GM19397 (cell line): ENCODE results near the gene ABCA4.
"Not testable (repeated sequence)": the region's sequence is repeated elsewhere in the genome, so short reads cannot be mapped to it uniquely, and the experiment has no call there.

Experiments used
- ATAC-seq: cut with Tn5 transposase; IDR thresholded peaks from one replicate; pipeline ENCODE4 v1.9.1; 2021; ENCODE audit warnings: mild to moderate bottlenecking, moderate library complexity; ENCODE audit not compliant: unreplicated experiment

Gene ABCA4

DNA sequence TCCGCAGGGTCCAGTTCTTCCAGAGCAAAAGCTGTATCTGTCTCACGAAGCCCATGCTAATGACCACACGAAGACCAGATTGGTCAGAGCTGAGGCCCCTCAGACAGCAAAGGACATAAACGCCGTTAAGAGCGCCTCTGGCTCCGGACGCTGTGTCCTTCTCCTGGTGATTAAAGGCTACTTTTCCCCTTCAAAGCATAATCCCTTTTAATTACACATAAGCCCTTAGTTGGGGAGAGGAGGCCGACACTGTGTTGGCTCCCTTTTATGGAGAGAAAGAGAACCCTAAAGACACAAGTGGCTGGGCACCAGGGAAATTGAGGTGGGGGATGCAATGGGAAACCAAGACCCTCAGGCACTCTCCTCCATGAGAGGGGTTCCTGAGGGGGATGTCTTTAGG, at the start of gene ABCA4:
Gene ABCA4 (minus strand): TSS at position 158 of the 400 bp plus-strand sequence. CDS start 103 bp downstream, at position 55.
- ATAC-seq: no peak

DNA sequence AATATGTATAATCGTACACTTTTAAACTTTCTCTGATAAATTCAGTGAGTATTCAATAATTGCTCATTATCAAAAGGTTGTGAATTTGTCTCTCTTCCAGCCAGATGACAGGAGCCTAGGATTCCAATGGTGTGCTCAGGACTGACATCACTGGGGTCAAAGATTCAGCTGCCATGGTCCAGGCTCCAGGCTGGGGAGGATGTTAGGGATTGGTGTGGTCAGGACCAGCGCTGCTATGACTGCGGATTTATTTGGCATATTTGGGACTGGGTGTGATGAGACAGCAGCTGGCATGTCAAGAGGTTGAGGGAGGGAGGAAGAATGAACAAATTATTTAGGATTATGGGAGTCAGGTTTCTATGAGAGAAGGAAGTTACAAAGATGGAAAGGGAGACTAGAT, 48.2 kb upstream of the ABCA4 start:
- ATAC-seq: no peak

DNA sequence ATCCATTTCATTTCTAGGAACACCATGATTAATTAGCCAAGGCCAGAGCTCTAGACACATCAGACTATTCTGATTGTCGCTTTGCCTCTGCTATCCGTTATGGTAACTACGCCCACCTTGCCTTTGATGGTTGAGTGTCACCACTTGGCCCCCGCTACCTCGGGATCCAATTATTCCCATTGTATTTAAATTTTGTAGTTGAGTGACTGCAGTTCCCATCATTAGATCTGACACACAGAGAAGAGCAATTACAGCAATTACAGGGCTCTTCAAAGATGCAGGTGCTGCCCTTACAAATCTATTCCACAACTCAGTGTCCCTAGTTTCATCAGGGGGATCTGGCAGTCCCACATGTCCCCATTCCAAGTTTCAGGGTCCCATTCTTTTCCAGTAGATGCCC, 44.9 kb upstream of the ABCA4 start:
- no peak for ATAC-seq

DNA sequence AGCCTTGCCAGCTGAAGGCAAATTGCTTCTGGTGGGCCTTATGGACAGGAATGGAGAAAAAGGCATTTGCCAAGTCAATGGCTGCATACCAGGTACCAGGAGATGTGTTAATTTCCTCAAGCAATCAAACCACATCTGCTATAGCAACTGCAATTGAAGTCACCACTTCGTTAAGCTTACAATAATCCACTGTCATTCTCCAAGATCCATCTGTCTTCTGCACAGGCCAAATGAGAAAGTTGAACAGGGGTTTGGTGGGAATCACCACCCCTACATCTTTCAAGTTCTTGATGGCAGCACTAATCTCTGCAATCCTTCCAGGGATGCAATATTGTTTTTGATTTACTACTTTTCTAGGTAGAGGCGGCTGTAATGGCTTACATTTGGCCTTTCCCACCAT, 43.9 kb upstream of the ABCA4 start:
- ATAC-seq: not testable (repeated sequence)

DNA sequence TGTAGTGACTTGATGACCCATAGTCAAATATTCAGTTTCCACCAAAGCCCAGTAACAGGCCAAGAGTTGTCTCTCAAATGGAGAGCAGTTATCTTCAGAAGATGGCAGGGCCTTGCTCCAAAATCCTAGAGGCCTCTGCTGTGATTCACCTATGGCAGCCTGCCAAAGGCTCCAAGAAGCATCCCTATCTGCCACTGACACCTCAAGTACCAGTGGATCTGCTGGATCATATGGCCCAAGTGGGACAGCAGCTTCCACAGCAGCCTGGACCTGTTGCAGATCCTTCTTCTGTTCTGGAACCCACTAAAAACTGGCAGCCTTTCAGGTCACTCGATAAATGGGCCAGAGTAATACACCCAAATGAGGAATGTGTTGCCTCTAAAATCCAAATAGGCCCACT, 43.2 kb upstream of the ABCA4 start:
- ATAC-seq: not testable (repeated sequence)

DNA sequence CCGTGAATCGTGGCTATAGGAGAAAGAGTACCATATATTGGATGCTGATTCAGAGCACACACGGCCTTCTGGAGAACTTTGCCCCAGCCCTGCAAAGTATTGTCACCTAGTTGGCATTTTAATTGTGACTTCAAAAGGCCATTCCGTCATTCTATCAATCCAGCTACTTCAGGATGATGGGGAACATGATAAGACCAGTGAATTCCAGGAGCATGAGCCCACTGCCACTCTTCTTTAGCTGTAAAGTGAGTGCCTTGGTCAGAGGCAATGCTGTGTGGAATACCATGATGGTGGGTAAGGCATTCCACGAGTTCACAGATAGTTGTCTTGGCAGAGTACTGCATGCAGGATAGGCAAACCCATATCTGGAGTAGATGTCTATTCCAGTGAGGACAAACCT, 42.3 kb upstream of the ABCA4 start:
- ATAC-seq: not testable (repeated sequence)

DNA sequence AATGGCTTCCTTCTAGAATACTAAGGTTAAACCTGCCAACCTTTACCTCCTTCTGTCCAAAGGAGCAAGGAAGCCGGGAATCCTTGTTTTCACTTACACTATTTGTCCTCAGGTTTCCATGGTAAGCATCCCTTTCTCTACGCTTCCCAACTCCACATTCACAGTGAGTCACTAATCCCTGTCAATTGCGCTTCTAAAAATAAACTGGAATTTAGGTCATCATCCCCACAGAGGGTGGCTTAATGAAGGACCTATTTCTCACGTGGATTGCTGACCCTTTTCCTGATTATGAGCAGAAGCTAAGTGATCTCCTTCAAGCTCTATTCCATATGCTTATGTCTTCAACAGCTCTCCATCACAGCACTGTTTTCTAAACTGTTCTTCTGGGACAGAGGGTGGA, 39.9 kb upstream of the ABCA4 start:
- no peak for ATAC-seq

DNA sequence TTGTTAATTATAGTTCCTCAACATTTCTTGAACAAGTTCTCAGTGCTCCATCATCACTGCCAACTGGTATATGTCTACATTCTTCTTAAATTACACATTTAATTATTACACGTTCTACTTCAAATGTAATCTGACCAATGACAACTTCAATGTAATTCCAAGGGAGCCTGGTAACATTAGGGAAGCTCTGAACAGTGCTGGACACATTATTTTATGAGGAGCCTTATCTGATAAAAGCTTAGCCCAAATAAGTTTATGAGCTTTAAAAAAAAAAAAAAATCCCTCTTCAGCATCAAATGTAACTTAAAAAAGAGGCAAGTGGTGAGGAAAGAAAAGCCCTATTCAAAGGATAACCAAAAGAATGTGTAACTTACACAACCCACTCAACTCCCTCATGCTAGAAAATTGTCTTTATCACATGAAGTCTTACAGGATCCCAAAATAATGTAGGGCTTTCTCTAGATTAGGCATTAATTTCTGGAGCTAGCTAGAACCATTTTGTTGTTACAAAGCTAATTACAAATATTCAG, 35.2 kb upstream of the ABCA4 start:
- no peak for ATAC-seq

DNA sequence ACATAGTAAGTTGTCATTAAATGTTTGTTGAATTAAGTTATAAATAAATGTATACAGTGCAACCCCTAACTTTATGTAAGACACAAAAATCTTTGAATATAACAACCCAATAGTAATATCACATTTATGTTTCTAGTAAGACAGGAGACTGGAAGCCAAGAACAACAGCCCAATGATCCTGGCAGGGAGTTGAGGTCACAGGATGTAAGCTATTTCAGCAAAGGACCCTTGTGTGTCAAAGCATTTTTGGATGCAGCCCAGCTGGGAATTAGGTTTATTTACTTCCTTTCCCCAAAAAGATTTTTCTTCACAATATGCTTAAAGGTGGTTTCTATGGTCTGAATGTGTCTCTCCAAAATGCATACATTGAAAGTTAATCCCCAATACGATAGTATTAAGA, 34.0 kb upstream of the ABCA4 start:
- ATAC-seq: no peak

DNA sequence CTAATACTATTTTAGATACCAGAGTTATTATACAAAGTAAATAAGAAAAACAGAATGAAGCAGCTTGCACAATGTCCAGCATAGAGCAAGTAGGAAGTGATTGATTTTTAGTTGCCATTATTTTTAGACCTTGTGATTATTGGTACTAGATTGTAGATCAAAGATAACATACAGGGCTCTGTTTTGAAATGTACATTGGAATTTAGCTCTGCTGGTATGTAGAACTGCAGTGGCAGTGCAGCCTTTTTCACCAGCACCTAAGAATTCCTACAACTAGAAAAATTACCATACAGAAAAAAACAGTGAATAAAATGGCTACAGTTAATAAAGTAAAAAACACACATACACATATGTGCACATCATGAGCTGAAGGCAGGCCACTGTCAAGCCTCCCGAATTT, 32.2 kb upstream of the ABCA4 start:
- ATAC-seq: no peak

DNA sequence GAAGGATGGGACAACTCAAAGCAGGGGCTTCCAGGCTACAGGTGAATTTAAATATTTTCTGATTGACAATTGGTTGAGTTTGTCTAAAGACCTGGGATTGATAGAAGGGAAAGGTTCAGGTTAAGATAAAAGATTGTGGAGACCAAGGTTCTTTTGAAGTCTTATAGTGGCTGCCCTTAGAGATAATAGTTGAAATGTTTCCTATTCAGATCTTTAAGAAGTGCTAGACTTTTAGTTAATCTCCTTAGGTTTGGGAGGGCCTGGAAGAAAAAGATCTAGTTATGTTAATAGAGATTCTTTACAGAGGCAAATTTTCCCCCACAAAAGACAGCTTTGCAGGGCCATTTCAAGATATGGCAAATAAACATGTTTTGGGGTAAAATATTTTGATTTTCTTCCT, 28.2 kb upstream of the ABCA4 start:
- not testable (repeated sequence) for ATAC-seq

DNA sequence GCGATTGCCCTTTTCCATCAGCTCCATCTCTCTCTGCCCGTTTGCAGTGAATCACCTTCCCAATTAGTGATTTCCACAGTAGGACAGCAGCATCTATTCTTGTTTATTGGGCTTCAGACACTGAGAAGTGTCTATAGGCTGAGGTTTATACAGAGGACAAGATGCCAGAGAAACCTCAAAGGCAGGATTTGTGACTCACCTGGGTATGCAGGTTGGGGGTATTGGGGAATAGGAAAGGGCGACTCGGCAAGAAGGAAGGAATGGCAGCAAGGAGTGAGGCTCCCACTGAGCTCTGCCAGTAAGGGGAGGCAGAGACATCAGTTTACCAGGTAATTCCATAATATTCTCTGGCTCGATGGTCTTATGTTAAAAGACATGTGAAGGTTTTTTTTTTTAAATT, 25.3 kb upstream of the ABCA4 start:
- ATAC-seq: no peak

DNA sequence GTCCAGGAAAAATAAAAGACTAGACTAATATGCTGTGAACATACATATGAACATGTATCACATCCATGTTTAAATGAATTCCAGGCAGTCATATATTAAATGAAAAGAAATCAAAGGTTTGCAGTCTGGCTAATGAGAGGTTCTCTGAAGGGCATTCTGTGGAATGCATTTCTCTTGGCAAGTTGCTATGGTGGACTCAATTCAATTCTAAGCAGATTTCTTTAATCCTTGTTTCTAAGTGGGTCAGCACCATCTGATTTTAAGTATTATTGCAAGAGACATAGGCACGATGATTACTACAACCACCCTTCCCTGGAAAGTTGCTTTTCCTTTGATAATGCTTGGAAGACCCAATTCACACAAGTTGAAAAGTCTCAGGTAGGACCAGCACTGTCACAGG, 23.9 kb upstream of the ABCA4 start:
- ATAC-seq: no peak

DNA sequence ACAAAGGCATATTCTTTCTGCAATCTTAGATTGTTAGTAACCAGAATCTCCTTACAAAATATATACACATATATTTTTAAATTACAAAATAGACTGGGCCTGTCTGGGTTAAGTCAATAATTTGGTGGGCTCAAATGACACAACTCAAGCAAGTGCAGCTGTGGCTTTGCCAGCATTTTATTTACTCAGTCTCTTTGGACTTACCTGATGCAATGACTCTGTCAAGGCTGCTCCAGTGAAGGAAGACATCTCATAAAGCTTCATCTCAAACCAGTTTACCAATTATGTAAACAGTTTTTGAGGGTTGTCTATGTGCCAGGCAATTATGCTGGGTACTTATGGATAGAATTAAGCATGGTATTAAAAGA, 22.8 kb upstream of the ABCA4 start:
- ATAC-seq: no peak

DNA sequence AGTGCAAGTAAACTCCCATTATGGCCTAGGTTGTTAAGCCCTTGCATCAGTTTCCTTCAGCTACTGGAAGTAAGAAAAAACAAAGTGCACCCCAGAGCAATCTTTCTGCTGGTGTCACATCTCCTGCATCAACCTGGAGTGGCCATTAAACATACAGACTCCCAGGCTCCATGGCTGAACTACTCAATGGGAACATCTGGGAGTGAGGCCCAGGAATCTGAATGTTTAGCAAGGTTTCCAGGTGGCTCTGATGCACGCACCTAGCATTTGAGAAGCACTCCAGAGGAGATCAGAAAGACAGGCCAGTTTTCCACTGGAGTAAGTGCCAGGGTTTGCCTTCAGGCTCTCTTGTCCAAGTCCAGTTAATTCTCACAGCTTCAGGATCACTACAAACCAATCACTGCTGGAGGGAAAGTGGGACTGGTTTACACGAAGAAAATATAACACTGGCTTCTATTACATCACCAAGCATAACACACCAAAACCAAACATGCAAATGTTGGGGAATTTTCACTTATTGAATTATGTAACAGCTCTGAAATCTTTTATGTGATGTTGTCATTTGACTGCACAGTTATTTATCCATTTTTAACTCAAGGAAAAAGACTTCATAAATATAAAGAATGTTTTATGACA, 22.3 kb upstream of the ABCA4 start:
- no peak for ATAC-seq

DNA sequence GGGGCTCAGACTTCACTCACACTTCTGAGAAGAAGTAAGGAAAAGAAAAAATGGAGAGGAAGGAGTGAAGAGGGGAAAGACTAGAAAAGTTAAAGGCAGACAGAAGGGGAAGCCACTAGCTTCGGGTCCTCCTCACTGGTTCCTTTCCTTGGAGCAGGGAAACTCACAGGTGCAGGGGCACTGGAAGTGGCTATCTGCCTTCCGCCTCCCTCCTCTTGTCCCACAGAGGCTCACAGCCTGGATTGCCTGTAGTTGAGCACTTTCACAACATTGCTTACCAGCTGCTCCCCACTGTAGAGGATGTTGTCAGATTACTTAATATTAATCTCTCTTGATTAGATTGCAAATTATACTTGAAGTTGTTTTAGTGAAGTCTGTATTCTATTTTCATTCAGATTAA, 21.6 kb upstream of the ABCA4 start:
- no peak for ATAC-seq

DNA sequence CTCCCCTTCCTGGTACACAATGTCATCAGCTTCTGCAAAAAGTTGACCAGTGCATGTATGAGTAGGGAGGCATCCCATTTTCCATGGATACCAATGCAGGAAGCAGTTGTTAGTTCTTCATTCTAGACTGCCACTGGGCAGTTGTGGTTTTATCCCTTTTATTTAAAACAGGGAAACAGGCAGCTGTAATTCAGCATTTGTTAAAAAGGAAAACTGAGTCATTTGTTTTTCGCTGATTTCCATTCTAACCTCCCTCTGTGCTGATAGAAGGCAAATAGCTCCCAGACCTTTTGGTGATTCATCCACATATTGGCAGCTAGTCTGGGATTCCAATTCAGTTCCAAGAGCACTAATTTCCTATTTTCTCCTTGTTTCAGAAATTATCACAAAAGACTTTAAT, 21.1 kb upstream of the ABCA4 start:
- ATAC-seq: no peak

DNA sequence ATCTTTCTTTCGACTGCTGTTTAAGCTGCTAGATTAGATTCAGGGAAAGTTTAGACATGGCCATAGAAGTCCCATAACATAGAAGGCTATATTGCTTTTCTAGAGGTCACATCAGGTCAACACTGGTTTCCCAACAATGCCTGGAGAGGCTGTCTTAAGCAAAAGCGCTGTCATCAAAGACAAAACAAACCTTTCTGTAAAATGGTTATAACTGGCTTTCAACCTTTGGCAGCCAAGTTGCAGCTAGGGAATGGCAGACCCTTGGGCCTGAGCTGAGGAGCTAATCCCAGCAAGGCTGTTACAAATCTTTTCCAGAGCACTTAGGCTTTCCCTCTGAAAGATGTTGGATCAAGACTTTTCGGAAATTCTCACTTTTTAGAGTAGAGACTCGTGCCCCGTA, 11.2 kb upstream of the ABCA4 start:
- no peak for ATAC-seq

DNA sequence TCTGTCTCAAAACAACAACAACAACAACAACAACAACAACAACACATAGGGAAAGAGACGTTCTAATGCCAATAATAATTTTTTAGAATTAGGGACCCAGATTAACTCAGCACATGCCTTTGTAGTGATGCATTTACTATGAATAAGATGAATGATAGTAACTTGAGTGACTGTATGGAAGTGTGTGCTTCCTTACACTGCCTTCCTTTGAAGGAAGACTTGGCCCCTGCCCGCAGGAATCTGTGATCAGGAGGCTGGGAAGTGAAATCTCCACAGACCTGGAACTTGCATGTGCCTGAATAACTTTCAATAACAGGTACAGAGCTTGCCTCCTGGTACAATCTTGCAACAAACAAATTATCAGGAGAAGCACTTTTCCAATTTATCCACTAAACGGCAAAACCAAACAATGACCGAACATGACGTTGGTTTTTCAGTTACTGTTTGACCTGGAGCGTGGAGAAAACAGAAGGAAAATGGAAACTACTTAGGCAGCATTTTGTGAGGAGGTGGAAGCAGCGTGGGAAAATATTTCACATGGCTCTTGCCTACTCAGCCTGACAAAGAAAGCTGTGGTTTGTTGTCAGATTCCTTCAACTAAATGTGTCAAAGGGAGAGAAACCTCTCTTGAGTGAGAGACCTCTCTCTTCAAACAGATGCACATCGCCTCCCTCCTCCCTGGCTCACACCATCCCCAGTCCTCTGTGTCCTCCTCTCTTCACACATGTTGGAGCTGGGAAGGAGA, 10.1 kb upstream of the ABCA4 start:
- ATAC-seq: no peak

DNA sequence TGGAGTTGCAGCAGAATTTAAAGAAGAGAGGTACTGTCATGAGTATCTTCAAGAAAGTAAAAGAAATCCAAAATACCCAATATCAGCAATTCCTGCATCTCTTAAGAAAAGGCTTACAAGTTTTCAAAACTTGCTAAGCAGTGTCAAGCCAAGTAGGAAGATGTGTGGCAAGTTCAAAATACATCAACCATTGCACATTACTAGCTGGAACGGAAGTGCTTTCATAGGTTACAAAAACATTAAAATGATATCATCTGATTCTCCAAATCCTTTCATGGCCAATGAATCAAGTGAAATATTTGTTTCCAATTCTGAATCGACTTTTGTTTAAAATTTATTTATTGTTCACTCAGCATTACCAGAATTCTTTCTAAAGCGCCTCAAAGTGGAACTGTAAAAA, 5.7 kb upstream of the ABCA4 start:
- no peak for ATAC-seq

DNA sequence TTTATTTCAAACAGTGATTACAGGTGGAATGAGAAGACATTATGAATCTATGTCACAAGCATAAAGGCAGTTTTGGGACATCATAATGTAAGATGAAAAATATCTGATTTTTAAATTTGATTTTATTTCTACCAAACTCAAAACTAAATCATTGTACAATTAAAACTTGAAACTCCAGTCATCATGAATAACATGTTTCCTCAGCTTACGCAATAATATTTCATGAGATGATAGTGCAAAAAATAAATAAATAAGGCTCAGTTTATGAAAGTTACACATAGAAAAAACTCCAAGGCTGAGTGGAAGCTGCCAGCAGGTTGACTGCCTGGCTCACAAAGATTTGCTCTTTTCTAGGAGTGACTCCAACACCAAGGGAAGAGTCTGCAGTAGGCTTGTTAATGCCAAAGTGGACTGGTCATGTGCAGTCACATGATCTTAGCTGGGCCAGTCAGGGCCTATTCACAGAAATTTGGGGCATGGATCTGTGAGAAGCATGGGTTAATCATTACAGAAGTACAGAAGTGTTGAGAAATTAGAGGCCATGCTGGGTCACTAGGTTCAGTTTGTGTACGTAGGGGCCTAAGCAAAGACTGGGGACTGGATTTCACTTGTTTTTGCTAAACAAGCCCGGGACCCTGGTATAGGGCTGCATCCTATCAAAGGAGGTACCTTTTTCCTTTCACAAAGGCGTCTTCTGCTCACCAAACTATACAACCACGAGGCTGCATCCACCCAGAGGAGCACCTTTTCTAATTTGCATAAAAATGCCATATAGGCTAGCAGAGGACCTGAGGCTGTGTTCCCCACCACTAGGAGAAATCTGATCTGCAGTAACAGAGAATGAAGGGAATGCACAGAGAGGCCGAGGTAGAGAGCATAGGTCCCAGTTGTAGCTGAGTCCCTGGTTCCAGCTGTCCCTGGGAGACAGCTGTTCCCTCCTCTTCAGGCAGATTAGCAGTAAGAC, 4.9 kb upstream of the ABCA4 start:
- no peak for ATAC-seq
